ENCODE measurements around the gene REEP1.

GRCh38 chr2:86382698-86383097 is 45.3 kb upstream of the REEP1 start:
- TF ChIP-seq CTCF (conservative IDR thresholded peaks at IDR 0.05; ENCODE audit: low read length): no peak
- TF ChIP-seq EZH2phosphoT487 (IDR thresholded peaks at IDR 0.05; ENCODE audit: borderline replicate concordance, low read depth, low read length): no peak
